ENCODE measurements around the gene PHEX.

GRCh38 chrX:22032506-22032905, 381 bp downstream of the PHEX start:
- TF ChIP-seq EP300 (conservative IDR thresholded peaks at IDR 0.05; ENCODE audit: poor library complexity, severe bottlenecking), result no peak
- no peak for TF ChIP-seq CTCF (IDR thresholded peaks at IDR 0.05; ENCODE audit: poor library complexity, severe bottlenecking)
- TF ChIP-seq POLR2AphosphoS5 (IDR thresholded peaks at IDR 0.05), result no peak
